Colonic mucosa (tissue), 4 donors: ENCODE measurements around the gene HDAC4. TPM values are rescaled to one million over a fixed set of nuclear protein-coding genes. Genes with fewer than 3 reads are reported as not detected.

Experiments used
- DNase-seq: peaks from one replicate; pipeline ENCODE4 v3.0.0-alpha.2; 2020
- H3K27ac ChIP-seq: fragments of 200-600 bp; one replicate; pipeline ENCODE4 v1.8.0; 2021
- H3K27me3 ChIP-seq: fragments of 200-600 bp; one replicate; pipeline ENCODE4 v1.8.0; 2021
- H3K36me3 ChIP-seq: fragments of 200-600 bp; one replicate; pipeline ENCODE4 v1.8.0; 2021
- H3K4me1 ChIP-seq: fragments of 200-600 bp; one replicate; pipeline ENCODE4 v1.8.0; 2021; ENCODE audit warnings: mild to moderate bottlenecking
- H3K4me3 ChIP-seq: fragments of 200-600 bp; one replicate; pipeline ENCODE4 v1.8.0; 2021
- H3K9ac ChIP-seq, 2 donors: one replicate each; pipeline ENCODE4 v1.7.0; 2013; ENCODE audit warnings: control low read depth in 2 of 2, low read depth in 2 of 2, low read length in 2 of 2
- H3K9me3 ChIP-seq: fragments of 200-600 bp; one replicate; pipeline ENCODE4 v1.8.0; 2021
- intact Hi-C: fragments of 100-400 bp; cut with DNase I; formaldehyde crosslinking; loops from one replicate; pipeline ENCODE4 v1.14.1; 2022
- total RNA-seq, 2 donors: library from RNA; stranded (reverse); fragmentation: NEBNext Ultra II Directional in 1 of 2; extraction: Animal tissue kit (Norgen Biotek cat#: 25700) in 1 of 2; gene quantifications; one replicate each; pipeline ENCODE4 v1.2.1, GENCODE V29; 2021
- TF ChIP-seq, protein P1 (sequence below): fragments of 200-600 bp; IDR thresholded peaks from one replicate; pipeline ENCODE4 v1.8.0; 2022; ENCODE audit warnings: antibody characterized with exemption, mild to moderate bottlenecking
- donor health status: healthy.
- donor health status: DM: no; HTN: no; CAD: no.
- donor health status: DM: no; HTN: no; CAD: no.

Gene HDAC4
- total RNA-seq, 2 donors from 2014 or later, result 35.3 to 46.8 TPM

DNA sequence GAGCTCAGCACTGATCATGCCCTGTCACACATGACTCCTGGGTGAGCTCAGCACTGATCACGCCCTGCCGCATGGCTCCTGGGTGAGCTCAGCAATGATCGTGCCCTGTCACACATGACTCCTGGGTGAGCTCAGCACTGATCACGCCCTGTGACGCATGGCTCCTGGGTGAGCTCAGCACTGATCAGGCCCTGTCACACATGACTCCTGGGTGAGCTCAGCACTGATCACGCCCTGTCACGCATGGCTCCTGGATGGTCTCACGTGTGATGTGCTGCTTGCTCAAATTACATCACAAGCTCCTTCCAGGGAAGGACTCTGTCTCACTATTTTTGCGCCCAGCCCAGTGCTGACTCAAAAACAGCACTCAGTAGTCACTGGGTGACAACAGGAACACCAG, 258.0 kb downstream of the HDAC4 start:
- Histone ChIP-seq H3K4me3 (no peak overlapping the region), H3K27ac (no peak overlapping the region), H3K36me3 (no peaks in the 10 kb centered on the region), H3K27me3 (no peaks in the 10 kb centered on the region), H3K4me1 (no peaks in the 10 kb centered on the region), H3K9me3 (no peaks in the 10 kb centered on the region), H3K9ac (no peak overlapping the region)
- intact Hi-C loops, result no loop called here
- DNase-seq, result no peak
- TF ChIP-seq, protein P1, sequence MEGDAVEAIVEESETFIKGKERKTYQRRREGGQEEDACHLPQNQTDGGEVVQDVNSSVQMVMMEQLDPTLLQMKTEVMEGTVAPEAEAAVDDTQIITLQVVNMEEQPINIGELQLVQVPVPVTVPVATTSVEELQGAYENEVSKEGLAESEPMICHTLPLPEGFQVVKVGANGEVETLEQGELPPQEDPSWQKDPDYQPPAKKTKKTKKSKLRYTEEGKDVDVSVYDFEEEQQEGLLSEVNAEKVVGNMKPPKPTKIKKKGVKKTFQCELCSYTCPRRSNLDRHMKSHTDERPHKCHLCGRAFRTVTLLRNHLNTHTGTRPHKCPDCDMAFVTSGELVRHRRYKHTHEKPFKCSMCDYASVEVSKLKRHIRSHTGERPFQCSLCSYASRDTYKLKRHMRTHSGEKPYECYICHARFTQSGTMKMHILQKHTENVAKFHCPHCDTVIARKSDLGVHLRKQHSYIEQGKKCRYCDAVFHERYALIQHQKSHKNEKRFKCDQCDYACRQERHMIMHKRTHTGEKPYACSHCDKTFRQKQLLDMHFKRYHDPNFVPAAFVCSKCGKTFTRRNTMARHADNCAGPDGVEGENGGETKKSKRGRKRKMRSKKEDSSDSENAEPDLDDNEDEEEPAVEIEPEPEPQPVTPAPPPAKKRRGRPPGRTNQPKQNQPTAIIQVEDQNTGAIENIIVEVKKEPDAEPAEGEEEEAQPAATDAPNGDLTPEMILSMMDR, result no peak

DNA sequence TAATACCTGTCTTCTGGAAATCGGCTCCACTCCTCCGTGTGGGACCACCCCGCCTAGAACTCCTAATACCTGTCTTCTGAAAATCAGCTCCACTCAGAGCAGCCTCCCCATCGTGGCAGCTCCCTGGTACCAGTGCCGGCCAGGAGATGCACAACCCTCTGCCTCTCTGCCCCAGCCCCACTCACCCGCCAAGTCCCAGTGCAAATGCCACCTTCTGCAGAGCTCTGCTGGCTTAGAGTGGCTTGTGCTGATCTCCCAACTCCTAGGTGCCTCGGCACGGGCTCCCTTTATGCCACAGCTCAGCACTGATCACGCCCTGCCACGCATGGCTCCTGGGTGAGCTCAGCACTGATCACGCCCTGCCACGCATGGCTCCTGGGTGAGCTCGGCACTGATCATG, 258.5 kb downstream of the HDAC4 start:
- Histone ChIP-seq H3K27ac (no peak overlapping the region), H3K4me3 (no peak overlapping the region), H3K27me3 (no peaks in the 10 kb centered on the region), H3K9ac (no peak overlapping the region), H3K9me3 (no peaks in the 10 kb centered on the region), H3K36me3 (no peaks in the 10 kb centered on the region), H3K4me1 (no peaks in the 10 kb centered on the region)
- intact Hi-C loops, result no loop called here
- TF ChIP-seq, protein P1, result no peak
- no peak for DNase-seq

- Histone ChIP-seq H3K27ac (no peak overlapping the region), H3K9ac (no peak overlapping the region), H3K36me3 (no peaks in the 10 kb centered on the region), H3K4me3 (no peak overlapping the region), H3K27me3 (no peaks in the 10 kb centered on the region), H3K9me3 (no peaks in the 10 kb centered on the region), H3K4me1 (no peaks in the 10 kb centered on the region)
- intact Hi-C loops, result no loop called here
- TF ChIP-seq, protein P1, result no peak
- DNase-seq, result no peak
These were observed 259.6 kb downstream of the HDAC4 start for GRCh38 chr2:239141021-239141760.

- Histone ChIP-seq H3K4me1 (no peaks in the 10 kb centered on the region), H3K4me3 (no peak overlapping the region), H3K36me3 (no peaks in the 10 kb centered on the region), H3K27me3 (no peaks in the 10 kb centered on the region), H3K9me3 (no peaks in the 10 kb centered on the region), H3K9ac (no peak overlapping the region), H3K27ac (no peak overlapping the region)
- DNase-seq, result no peak
- TF ChIP-seq, protein P1, result no peak
- intact Hi-C loops, result no loop called here
These were observed 260.3 kb downstream of the HDAC4 start for GRCh38 chr2:239140346-239141020.

DNA sequence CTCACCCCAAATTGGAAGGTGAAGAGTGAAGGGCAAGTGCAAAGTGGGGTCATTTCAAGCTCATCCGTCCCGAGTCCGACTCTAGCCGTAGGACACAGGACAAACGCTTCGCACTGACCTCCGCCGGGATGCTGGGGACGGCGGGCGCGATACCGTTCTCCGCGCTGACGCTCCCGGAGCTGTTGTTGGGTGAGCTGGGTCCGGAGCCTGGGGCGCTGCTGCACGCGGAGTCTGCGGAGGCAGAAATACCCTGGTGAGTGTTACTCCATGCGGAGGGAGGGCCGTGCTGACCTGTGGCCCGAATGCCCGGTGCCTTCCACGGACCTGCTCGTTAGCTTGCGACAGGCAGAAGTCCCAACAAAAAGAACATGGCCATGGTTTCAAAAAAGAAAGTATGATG, 261.3 kb downstream of the HDAC4 start:
- H3K9me3 ChIP-seq, result no peaks in the 10 kb centered on the region
- DNase-seq, result no peak
- H3K27me3 ChIP-seq, result no peaks in the 10 kb centered on the region
- no peaks in the 10 kb centered on the region for H3K36me3 ChIP-seq
- TF ChIP-seq, protein P1, result no peak
- no peaks in the 10 kb centered on the region for H3K4me1 ChIP-seq
- no peak overlapping the region for H3K27ac ChIP-seq
- intact Hi-C loops, result no loop called here
- no peak overlapping the region for H3K9ac ChIP-seq
- no peak overlapping the region for H3K4me3 ChIP-seq
